Urothelium cell line (cell line): ENCODE measurements around the gene TMEM183A.
A peak's percentile ranks its signal among the peaks of the same experiment; 100 is the strongest.

Experiments
- DNase-seq: peaks from one replicate; pipeline ENCODE4 v3.0.0; 2011; ENCODE audit warnings: low spot score, mixed read lengths
- FAIRE-seq: peaks from 2 replicates; lab custom pipeline; 2011; peaks lifted over from hg19 to GRCh38; lab: Jason Lieb, UNC

TMEM183A gene

DNA sequence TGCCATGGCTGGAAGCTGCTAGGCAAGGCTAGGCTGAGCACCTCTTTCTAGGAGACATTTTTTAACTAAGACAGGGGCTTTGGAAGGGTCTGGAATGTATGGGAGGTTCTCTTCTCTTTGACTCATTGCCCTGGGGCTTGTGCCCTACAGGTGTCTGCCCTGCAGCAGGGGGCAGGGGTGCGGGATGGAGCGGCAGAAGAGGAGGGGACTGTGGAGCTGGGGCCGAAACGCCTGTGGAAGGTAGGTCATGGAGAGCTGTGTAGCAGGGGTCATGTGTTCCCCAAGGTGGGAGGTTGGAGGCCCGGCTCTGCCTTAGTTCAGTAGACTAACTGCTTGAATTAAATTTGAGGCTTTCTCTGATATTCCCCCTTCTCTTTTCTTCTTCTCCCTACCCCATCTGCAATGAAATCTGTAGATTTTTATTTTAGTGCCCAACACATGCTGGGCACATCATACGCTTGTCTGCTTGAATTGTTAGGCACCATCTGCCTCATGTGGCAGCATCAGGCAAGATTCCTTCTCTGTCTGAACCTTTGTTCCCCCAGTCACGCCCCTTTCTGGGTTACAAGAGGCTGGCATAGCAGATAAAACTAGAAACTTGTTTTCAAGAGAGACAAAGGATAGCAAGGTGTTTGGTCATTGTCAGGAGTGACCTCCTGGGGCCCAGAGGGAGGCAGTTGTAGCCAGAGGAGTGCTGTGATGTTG, 37.5 kb downstream of the TMEM183A start:
- FAIRE-seq: no peak
- DNase-seq: no peak

- no peak for FAIRE-seq
- DNase-seq: no peak
Observed at GRCh38 chr1:203045336-203045735, 38.2 kb downstream of the TMEM183A start.

DNA sequence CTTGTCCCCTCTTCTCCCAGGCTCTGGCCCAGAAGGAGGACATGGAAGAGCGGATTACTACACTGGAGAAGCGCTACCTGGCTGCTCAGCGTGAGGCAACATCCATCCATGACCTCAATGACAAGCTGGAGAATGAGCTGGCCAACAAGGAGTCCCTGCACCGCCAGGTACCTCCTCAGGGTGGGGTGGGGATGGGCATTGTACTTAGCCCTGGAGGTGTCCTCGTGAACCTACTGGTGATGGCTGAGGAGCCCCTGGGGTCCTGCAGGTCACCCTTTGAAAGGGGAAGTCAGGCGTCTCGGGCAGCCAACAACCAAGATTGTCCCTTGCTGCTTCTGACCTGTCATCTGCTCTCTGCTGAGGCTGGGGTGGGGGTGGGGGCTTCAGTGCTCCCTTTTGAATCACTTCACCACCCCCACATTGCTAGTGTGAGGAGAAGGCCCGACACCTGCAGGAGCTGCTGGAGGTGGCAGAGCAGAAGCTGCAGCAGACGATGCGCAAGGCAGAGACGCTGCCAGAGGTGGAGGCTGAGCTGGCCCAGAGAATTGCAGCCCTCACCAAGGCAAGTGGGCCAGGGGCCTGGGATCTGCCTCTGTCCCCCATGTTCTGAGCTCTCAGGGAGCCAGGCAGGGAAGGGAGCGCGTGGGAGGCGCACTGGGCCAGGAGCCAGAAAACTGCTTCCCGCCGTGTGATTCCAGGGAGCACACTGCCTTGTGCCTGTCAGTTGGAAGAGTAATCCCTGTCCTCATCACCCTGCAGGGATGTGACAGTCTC, 38.8 kb downstream of the TMEM183A start:
- no peak for DNase-seq
- no peak for FAIRE-seq

GRCh38 chr1:203046984-203047630, 39.9 kb downstream of the TMEM183A start:
- peak; percentile 72 for DNase-seq
- FAIRE-seq: peak; percentile 74

GRCh38 chr1:203048086-203048485, 40.9 kb downstream of the TMEM183A start:
- FAIRE-seq: no peak
- DNase-seq: no peak

DNA sequence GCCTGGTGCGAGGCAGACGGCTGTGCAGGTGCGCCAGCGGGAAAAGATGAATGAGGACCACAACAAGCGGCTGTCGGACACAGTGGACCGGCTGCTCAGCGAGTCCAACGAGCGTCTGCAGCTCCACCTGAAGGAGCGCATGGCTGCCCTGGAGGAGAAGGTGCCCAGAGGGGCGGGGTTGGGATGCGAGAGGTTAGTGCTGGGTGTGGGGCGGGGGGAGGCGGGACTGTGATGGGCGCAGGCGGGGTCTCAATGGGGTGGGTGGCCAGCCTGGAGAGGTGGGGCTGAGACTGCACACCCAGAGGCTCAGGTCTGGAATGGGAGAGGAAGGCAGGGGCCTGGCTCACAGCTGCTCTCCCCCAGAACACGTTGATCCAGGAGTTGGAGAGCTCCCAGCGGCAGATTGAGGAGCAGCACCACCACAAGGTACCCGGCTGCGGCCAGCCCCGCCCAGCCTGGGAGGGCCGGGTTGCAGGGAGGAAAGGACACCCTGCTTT, 41.4 kb downstream of the TMEM183A start:
- no peak for DNase-seq
- FAIRE-seq: no peak

GRCh38 chr1:203049077-203049476, 41.9 kb downstream of the TMEM183A start:
- DNase-seq (no peak), FAIRE-seq (no peak)

DNA sequence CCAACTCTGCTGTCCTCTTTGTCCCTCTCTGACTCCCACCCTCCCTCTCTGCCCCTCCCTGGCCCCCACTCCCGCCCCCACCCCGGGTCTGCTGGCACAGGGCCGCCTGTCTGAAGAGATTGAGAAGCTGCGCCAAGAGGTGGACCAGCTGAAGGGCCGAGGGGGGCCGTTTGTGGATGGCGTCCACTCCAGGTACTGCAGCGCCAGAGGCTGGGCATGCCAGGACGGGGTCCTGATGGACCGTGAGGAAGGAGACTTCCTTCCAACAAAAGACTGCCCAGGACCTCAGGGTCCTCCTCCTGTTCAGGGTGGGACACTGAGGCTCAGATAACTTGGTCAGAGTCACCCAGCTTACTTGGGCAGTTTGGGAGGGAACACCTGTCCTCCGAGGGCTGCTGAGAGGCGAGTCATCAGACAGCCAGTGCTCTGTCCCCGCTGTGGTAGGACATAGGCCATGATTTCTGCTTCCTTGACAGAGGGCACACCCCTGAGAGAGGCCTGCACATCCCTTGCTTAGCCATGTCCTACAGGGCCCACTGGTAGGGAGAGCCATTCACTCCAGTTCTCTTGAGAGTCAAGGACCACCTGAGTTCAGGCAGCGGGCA, 42.5 kb downstream of the TMEM183A start:
- DNase-seq (no peak), FAIRE-seq (no peak)

DNA sequence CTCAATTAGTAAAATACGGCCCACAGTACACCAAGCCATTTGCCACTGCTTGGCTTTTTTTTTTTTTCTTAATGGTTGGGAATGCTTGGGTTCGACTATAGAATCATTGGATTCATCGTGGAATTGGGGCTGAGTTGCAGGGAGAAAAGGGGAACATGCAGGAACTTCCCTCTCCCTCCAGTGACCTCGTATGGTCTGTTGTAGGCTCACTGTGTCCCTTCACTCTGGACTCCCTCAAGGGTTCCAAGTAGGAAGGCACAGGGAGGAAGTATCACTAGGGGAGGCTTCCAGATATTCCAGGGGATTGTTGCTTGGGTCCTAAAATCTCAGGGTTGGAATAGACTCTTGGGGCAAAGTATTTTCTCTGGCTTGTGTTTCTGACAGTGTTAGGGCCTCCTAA, 43.7 kb downstream of the TMEM183A start:
- FAIRE-seq: no peak
- DNase-seq: no peak

DNA sequence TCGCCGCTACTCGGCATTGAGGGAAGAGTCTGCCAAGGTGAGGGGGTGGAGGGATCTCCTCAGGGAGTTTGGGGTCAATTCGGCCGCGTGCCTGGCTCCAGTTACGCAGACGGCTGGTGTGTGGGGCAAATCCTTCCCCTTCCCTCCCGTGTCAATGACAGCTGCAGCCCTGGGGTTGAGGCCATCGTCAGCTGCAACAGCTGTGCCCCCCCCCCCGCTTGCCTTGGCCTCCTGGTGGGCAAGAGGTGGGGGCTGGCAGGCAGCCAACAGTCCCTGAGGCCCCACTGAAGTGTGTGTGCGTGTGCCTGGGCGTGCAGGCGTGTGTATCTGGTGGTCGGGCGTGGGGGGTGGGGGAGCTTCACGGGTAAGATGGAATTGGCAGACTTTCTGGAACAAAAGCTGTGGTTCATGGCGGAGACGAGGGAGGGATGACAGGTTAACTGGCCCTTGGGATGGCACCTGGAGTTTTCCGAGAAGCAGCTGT, 44.7 kb downstream of the TMEM183A start:
- FAIRE-seq (no peak), DNase-seq (no peak)

DNA sequence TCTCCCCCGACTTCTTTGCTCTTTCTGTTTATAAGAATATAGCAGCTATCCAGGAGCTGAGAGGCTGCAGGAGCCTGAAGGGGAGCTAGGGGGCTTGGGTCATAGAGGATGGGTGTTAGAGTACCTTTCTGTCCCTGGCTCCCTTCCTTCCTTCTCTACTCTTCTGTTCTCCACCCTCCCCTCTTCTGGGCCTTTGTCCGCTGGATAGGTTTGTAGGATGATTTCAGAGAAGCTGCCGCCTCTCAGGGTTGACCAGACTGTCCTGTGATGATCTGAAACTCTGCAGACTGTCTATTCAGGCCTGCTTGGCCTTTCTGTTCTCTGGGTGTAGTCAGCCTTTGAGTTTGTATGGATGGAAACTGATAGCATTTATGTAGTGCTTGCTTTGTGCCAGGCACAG, 45.4 kb downstream of the TMEM183A start:
- DNase-seq: no peak
- FAIRE-seq: no peak

- DNase-seq: no peak
- FAIRE-seq: peak; percentile 9
Observed at GRCh38 chr1:203054184-203054583, 47.0 kb downstream of the TMEM183A start.

GRCh38 chr1:203054642-203055041, 47.5 kb downstream of the TMEM183A start:
- no peak for FAIRE-seq
- DNase-seq: no peak

GRCh38 chr1:203055161-203055799, 48.1 kb downstream of the TMEM183A start:
- FAIRE-seq: no peak
- no peak for DNase-seq

DNA sequence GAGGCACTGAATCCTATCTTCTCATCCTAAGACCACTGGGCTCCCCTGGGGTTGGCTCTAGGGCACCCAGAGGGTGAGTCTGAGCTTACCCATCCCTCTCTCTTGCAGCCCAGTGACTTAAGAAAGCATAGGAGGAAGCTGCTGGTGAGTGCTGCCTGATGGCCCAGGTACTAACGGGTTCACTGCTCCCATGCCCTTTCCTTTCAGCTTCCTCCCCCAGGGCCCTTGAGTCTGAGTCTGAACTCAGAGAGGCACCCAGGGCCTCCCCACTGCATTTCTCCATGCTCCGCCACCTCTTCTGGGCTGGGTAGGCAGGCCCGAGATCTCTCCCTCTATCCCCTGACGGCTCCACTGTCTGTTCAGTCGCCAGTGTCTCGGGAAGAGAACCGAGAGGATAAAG, 48.8 kb downstream of the TMEM183A start:
- no peak for FAIRE-seq
- DNase-seq: no peak

DNA sequence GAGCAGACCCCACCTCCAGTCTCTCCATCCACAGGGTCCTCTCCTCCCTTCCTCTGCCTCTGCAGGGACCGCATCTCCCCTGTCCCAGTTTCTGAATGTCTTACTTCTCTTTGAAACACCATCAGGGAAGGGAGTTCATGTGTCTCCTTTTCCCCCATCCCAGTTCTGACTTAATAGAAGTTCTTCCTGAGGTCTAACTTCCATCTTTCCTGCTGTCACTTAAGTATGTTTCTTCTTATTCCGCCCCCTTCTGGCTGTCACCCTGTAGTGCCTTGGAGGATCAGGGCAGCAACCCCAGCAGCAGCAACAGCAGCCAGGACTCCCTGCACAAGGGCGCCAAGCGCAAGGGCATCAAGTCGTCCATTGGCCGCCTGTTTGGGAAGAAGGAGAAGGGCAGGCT, 49.3 kb downstream of the TMEM183A start:
- DNase-seq (no peak), FAIRE-seq (no peak)

DNA sequence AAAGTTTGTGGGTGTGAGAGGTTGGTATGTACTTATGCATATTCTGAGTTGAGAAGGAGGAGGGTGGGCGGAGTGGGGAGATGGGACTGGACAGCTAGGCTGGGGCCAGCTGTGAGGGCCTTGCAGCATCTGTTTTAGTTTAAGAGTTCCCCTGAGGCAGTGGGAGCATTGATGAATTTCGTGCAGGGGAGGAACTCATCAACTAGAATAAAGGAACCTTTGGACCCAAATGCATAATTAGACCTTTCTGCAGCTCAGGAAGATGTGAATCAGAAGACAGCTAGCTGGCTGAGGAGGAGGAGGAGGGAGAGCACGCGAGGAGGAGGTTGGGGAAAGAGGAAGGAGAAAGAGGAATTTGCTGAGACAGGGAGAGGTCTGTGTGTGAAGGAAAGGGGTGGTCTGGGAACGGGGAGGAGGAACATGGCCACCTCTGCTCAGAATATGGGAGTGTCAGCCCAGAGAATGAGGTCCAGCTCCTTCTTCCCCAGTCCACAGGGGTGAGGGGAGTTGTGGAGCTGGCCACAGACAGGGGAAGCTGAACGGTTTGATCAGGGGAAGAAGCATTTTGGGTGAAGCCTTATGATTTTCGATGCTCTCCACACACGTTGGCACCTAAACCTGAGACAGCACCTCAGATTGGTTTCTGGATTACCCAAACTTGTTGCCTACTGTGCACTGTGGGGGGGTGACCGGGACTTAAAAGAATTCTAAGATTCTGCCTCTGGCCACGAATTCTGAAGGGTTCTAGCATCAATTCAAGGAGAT, 50.9 kb downstream of the TMEM183A start:
- no peak for FAIRE-seq
- no peak for DNase-seq

- FAIRE-seq (no peak), DNase-seq (no peak)
Observed at GRCh38 chr1:203058676-203058935, 51.4 kb downstream of the TMEM183A start.

- no peak for FAIRE-seq
- DNase-seq: no peak
Observed at GRCh38 chr1:203059485-203059884, 52.3 kb downstream of the TMEM183A start.

- no peak for FAIRE-seq
Observed at GRCh38 chr1:203060115-203060514, 52.9 kb downstream of the TMEM183A start.

More at GRCh38 chr1:203060115-203060514, 52.9 kb downstream of the TMEM183A start:
- DNase-seq: no peak
